Osteocyte (in vitro differentiated cells): Measurements from ENCODE around the gene RIMBP2. TPM values are rescaled to one million over a fixed set of nuclear protein-coding genes. Genes with fewer than 3 reads are reported as not detected.

Experiments
- DNase-seq: peaks from one replicate; pipeline ENCODE4 v3.0.0; 2021; ENCODE audit warnings: mixed read lengths; ENCODE audit not compliant: unreplicated experiment; ENCODE audit errors: extremely low spot score
- H3K27ac Mint-ChIP-seq: one replicate; pipeline ENCODE4 v1.8.0; 2021; ENCODE audit warnings: mild to moderate bottlenecking, mixed read lengths; ENCODE audit not compliant: unreplicated experiment
- H3K27me3 Mint-ChIP-seq: one replicate; pipeline ENCODE4 v1.8.0; 2021; ENCODE audit warnings: mixed read lengths; ENCODE audit not compliant: unreplicated experiment
- H3K36me3 Mint-ChIP-seq: one replicate; pipeline ENCODE4 v1.8.0; 2021; ENCODE audit warnings: mixed read lengths; ENCODE audit not compliant: unreplicated experiment
- H3K4me1 Mint-ChIP-seq: one replicate; pipeline ENCODE4 v1.8.0; 2021; ENCODE audit warnings: mixed read lengths; ENCODE audit not compliant: unreplicated experiment
- H3K4me3 Mint-ChIP-seq: one replicate; pipeline ENCODE4 v1.8.0; 2021; ENCODE audit warnings: mild to moderate bottlenecking, moderate library complexity, mixed read lengths; ENCODE audit not compliant: unreplicated experiment
- H3K9me3 Mint-ChIP-seq: one replicate; pipeline ENCODE4 v1.8.0; 2021; ENCODE audit warnings: mixed read lengths; ENCODE audit not compliant: unreplicated experiment
- total RNA-seq: library from RNA; stranded (reverse); gene quantifications from 2 replicates; pipeline ENCODE4 v1.2.1, GENCODE V29; 2021
- TF ChIP-seq, protein P1 (sequence below): fragments of 200-600 bp; sonication (generic); IDR thresholded peaks from 2 replicates; pipeline ENCODE4 v1.5.0; 2021; ENCODE audit warnings: antibody characterized with exemption, mild to moderate bottlenecking, moderate library complexity

Gene RIMBP2
- total RNA-seq, 1 donor from 2014 or later = 0.13 TPM

DNA sequence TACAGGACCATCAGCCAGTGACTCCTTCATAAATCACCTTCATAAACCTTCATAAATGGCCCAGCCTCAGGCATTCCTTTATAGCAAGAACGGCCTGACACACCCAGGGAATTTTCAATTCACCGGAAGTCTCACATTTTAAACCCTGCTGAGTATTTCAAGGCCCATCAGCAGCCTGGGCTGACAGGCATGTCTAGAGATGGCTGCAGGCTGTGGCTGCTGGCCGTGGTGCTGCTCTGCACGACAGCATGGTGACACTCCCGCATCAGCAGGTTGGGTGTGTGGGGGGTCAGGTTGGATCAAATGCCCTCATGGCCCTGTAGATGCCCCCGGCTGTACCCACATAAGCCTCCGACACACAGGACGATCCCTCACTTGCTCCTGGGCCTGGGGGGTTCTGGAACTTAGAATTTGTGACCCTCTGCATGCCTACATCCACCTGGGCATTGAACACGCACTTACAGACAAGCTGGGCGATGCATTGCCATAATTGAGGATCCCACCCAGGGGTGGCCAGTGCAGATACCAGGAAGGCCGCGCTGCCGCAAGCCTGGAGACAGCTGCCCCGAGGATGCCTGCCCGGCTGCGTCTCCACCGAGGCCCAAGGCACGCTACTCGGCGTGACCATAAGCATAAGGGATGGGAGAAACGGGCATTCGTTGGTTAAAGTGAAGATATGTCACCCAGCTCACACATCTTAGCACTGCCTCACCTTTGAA lies 254.1 kb downstream of the RIMBP2 start:
- DNase-seq = no peak
- Mint-ChIP-seq H3K36me3 (no peaks in the 10 kb centered on the region), H3K4me1 (no peaks in the 10 kb centered on the region), H3K27me3 (no peaks in the 10 kb centered on the region), H3K4me3 (no peak overlapping the region), H3K9me3 (peaks cover 11% of the 10 kb centered on the region), H3K27ac (no peak overlapping the region)
- TF ChIP-seq, protein P1, sequence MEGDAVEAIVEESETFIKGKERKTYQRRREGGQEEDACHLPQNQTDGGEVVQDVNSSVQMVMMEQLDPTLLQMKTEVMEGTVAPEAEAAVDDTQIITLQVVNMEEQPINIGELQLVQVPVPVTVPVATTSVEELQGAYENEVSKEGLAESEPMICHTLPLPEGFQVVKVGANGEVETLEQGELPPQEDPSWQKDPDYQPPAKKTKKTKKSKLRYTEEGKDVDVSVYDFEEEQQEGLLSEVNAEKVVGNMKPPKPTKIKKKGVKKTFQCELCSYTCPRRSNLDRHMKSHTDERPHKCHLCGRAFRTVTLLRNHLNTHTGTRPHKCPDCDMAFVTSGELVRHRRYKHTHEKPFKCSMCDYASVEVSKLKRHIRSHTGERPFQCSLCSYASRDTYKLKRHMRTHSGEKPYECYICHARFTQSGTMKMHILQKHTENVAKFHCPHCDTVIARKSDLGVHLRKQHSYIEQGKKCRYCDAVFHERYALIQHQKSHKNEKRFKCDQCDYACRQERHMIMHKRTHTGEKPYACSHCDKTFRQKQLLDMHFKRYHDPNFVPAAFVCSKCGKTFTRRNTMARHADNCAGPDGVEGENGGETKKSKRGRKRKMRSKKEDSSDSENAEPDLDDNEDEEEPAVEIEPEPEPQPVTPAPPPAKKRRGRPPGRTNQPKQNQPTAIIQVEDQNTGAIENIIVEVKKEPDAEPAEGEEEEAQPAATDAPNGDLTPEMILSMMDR = no peak

- TF ChIP-seq, protein P1 = no peak
- Mint-ChIP-seq H3K27me3 (no peaks in the 10 kb centered on the region), H3K9me3 (peaks cover 5% of the 10 kb centered on the region), H3K36me3 (no peaks in the 10 kb centered on the region), H3K4me1 (no peaks in the 10 kb centered on the region), H3K4me3 (no peak overlapping the region), H3K27ac (no peak overlapping the region)
- DNase-seq = no peak
Observed at GRCh38 chr12:130461447-130461815, 254.7 kb downstream of the RIMBP2 start.

GRCh38 chr12:130460611-130461446 lies 255.3 kb downstream of the RIMBP2 start:
- no peak overlapping the region for H3K4me3 Mint-ChIP-seq
- no peak overlapping the region for H3K27ac Mint-ChIP-seq
- no peak for DNase-seq

GRCh38 chr12:130459916-130460315 lies 256.2 kb downstream of the RIMBP2 start:
- Mint-ChIP-seq H3K4me1 (no peaks in the 10 kb centered on the region), H3K27me3 (no peaks in the 10 kb centered on the region), H3K4me3 (no peak overlapping the region), H3K9me3 (no peaks in the 10 kb centered on the region), H3K27ac (no peak overlapping the region), H3K36me3 (no peaks in the 10 kb centered on the region)
- TF ChIP-seq, protein P1 = no peak
- DNase-seq = no peak

More at GRCh38 chr12:130460611-130461446, 255.3 kb downstream of the RIMBP2 start:
- Mint-ChIP-seq H3K36me3 (no peaks in the 10 kb centered on the region), H3K9me3 (no peaks in the 10 kb centered on the region), H3K27me3 (no peaks in the 10 kb centered on the region), H3K4me1 (no peaks in the 10 kb centered on the region)
- TF ChIP-seq, protein P1 = no peak

GRCh38 chr12:130458341-130458740 lies 257.8 kb downstream of the RIMBP2 start:
- DNase-seq = no peak
- H3K4me3 Mint-ChIP-seq = no peak overlapping the region
- TF ChIP-seq, protein P1 = no peak
- H3K36me3 Mint-ChIP-seq = no peaks in the 10 kb centered on the region
- no peaks in the 10 kb centered on the region for H3K27me3 Mint-ChIP-seq
- H3K27ac Mint-ChIP-seq = no peak overlapping the region
- H3K9me3 Mint-ChIP-seq = no peaks in the 10 kb centered on the region
- H3K4me1 Mint-ChIP-seq = no peaks in the 10 kb centered on the region
